DOHH2 (cell line): ENCODE measurements around the gene ARL4D.

Source experiments
- EZH2phosphoT487 ChIP-seq: fragments of 200-600 bp; sonication (generic); IDR thresholded peaks from 2 replicates; pipeline ENCODE4 v1.6.1; 2017; ENCODE audit warnings: borderline replicate concordance, mild to moderate bottlenecking, antibody characterized with exemption, low read length, moderate library complexity, mixed read lengths
- TF ChIP-seq, protein P1 (sequence below): fragments of 200-600 bp; sonication (generic); IDR thresholded peaks from one replicate; pipeline ENCODE4 v1.5.1; 2014; ENCODE audit warnings: antibody characterized with exemption, mild to moderate bottlenecking, low read depth, low read length; ENCODE audit not compliant: poor library complexity, severe bottlenecking

DNA sequence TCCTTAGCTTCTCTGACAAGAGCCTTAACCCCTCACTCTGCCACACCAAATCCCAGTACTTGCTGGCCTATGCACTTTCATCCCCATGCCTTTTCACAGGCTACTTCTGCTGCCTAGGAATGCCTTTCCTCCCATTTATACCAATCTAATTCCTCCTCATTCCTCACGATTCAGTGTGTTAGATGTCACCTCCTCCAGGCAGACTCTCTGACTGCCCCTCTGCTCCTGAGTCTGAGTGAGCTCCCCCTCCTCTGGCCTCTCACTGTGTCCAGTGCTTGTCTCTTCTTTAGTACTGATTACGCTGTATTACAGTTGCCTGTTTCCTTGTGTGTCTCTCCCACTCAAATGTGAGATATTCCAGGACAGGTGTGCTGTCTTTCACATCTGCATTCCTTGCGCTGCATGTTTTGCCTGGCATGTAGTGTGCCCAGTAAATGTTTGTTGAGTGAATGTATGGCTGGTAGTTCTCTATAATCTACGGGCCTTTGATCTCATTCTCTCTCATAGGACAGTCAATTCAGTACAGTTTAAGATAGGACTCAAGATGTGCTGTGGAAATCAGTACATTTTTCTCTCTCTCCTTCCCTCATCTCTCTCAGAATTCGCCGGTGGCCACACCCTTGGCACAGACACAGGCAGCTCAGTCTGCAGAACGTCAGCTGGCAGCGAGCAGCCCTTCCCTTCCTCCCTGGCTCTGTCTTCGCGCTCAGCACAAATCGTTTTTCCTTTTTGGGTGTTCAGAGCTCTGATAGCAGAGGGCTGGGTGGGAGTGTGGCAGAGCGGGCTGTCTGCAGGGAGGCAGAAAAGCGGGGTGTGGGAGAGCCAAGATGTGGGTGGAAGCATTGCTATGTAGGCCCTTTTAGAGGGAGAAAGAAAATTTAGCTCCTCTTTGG, 18.5 kb downstream of the ARL4D start:
- TF ChIP-seq, protein P1, sequence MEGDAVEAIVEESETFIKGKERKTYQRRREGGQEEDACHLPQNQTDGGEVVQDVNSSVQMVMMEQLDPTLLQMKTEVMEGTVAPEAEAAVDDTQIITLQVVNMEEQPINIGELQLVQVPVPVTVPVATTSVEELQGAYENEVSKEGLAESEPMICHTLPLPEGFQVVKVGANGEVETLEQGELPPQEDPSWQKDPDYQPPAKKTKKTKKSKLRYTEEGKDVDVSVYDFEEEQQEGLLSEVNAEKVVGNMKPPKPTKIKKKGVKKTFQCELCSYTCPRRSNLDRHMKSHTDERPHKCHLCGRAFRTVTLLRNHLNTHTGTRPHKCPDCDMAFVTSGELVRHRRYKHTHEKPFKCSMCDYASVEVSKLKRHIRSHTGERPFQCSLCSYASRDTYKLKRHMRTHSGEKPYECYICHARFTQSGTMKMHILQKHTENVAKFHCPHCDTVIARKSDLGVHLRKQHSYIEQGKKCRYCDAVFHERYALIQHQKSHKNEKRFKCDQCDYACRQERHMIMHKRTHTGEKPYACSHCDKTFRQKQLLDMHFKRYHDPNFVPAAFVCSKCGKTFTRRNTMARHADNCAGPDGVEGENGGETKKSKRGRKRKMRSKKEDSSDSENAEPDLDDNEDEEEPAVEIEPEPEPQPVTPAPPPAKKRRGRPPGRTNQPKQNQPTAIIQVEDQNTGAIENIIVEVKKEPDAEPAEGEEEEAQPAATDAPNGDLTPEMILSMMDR, result no peak
- no peak for TF ChIP-seq EZH2phosphoT487
